GM19372 (cell line): ENCODE data around the gene ABRACL.
"Not testable (repeated sequence)": the region's sequence is repeated elsewhere in the genome, so short reads cannot be mapped to it uniquely, and the experiment has no call there.

ENCODE experiments used
- ATAC-seq: cut with Tn5 transposase; IDR thresholded peaks from one replicate; pipeline ENCODE4 v1.9.1; 2021; ENCODE audit warnings: mild to moderate bottlenecking, low read depth, moderate library complexity; ENCODE audit not compliant: unreplicated experiment

The ABRACL gene

GRCh38 chr6:139028658-139029469, at the start of gene ABRACL:
Gene ABRACL, plus strand, starts transcription at chr6:139028745. Its CDS starts 5,416 bp downstream, at chr6:139034161.
- peak; percentile 66 for ATAC-seq

- ATAC-seq: no peak
These were observed 49.2 kb upstream of the ABRACL start for GRCh38 chr6:138979365-138979764.

GRCh38 chr6:138979813-138980668, 48.5 kb upstream of the ABRACL start:
- no peak for ATAC-seq

GRCh38 chr6:138981416-138981815, 47.1 kb upstream of the ABRACL start:
- ATAC-seq: no peak

- ATAC-seq: no peak
These were observed 42.0 kb upstream of the ABRACL start for GRCh38 chr6:138986578-138986977.

GRCh38 chr6:138987080-138987642, 41.4 kb upstream of the ABRACL start:
- ATAC-seq: no peak

- peak; percentile 90 for ATAC-seq
These were observed 40.7 kb upstream of the ABRACL start, which contains the start of gene REPS1 for GRCh38 chr6:138987643-138988468. Gene REPS1, minus strand, starts transcription at chr6:138988253. Its CDS starts 571 bp downstream, at chr6:138987682.

- ATAC-seq: peak; percentile 11
These were observed 40.1 kb upstream of the ABRACL start for GRCh38 chr6:138988469-138988834.

GRCh38 chr6:138989098-138989983, 39.2 kb upstream of the ABRACL start:
- ATAC-seq: no peak

- no peak for ATAC-seq
These were observed 37.3 kb upstream of the ABRACL start for GRCh38 chr6:138991206-138991605.

GRCh38 chr6:138992965-138993364, 35.6 kb upstream of the ABRACL start:
- not testable (repeated sequence) for ATAC-seq

- ATAC-seq: not testable (repeated sequence)
These were observed 35.1 kb upstream of the ABRACL start for GRCh38 chr6:138993410-138993809.

GRCh38 chr6:138996524-138996923, 32.0 kb upstream of the ABRACL start:
- no peak for ATAC-seq

GRCh38 chr6:138997136-138997535, 31.4 kb upstream of the ABRACL start:
- no peak for ATAC-seq

GRCh38 chr6:138999949-139000725, 28.4 kb upstream of the ABRACL start:
- no peak for ATAC-seq

GRCh38 chr6:139003751-139004150, 24.8 kb upstream of the ABRACL start:
- ATAC-seq: no peak

- no peak for ATAC-seq
These were observed 22.1 kb upstream of the ABRACL start for GRCh38 chr6:139006477-139006876.

- no peak for ATAC-seq
These were observed 21.1 kb upstream of the ABRACL start for GRCh38 chr6:139007428-139007827.
